ENCODE data around the gene B3GNT9. TPM values are rescaled to one million over a fixed set of nuclear protein-coding genes. Genes with fewer than 3 reads are reported as not detected.

B3GNT9 gene
- total RNA-seq, 1 donor = 42.4 TPM

- no peak overlapping the region for H3K4me3 ChIP-seq (ENCODE audit: low read depth, low read length)
- TF ChIP-seq CTCF (IDR thresholded peaks at IDR 0.05; ENCODE audit: insufficient read depth, low read length) = peak; percentile 24
- DNase-seq (ENCODE audit: low read depth) = peak; percentile 63
Measured at GRCh38 chr16:67100569-67101310, 50.1 kb downstream of the B3GNT9 start.

- no peak for TF ChIP-seq CTCF (IDR thresholded peaks at IDR 0.05; ENCODE audit: insufficient read depth, low read length)
- DNase-seq (ENCODE audit: low read depth) = no peak
- H3K4me3 ChIP-seq (ENCODE audit: low read depth, low read length) = no peak overlapping the region
Measured at GRCh38 chr16:67098599-67098998, 52.2 kb downstream of the B3GNT9 start.

Other genes with a start within 250 kb of the B3GNT9 start
- not detected in 2 replicates for gene CDH16, start 232.1 kb downstream of the B3GNT9 start, total RNA-seq (ENCODE audit: low replicate concordance)
- gene RRAD, start 225.5 kb downstream of the B3GNT9 start, total RNA-seq (ENCODE audit: low replicate concordance) = 0.72 and 3.8 TPM in 2 replicates
- 12.8 and 109 TPM in 2 replicates for gene CIAO2B, start 216.6 kb downstream of the B3GNT9 start, total RNA-seq (ENCODE audit: low replicate concordance)
- 28.3 and 37.6 TPM in 2 replicates for gene CES2, start 215.5 kb downstream of the B3GNT9 start, total RNA-seq (ENCODE audit: low replicate concordance)
- 0.54 TPM in 1 of 2 replicates, not detected in the other for gene CES3, start 189.7 kb downstream of the B3GNT9 start, total RNA-seq (ENCODE audit: low replicate concordance)
- 2.2 and 4.7 TPM in 2 replicates for gene CES4A, start 162.4 kb downstream of the B3GNT9 start, total RNA-seq (ENCODE audit: low replicate concordance)
- 74.3 and 125 TPM in 2 replicates for gene CBFB, start 121.8 kb downstream of the B3GNT9 start, total RNA-seq (ENCODE audit: low replicate concordance)
- gene PHAF1, start 41.1 kb downstream of the B3GNT9 start, total RNA-seq (ENCODE audit: low replicate concordance) = 2.9 and 15.9 TPM in 2 replicates
- gene TRADD, start 8.9 kb upstream of the B3GNT9 start, total RNA-seq (ENCODE audit: low replicate concordance) = 12.3 and 29.1 TPM in 2 replicates
- gene FBXL8, start 9.0 kb upstream of the B3GNT9 start, total RNA-seq (ENCODE audit: low replicate concordance) = 11.3 and 29.7 TPM in 2 replicates
- gene HSF4, start 13.7 kb upstream of the B3GNT9 start, total RNA-seq (ENCODE audit: low replicate concordance) = 6.4 and 17.9 TPM in 2 replicates
- gene NOL3, start 19.5 kb upstream of the B3GNT9 start, total RNA-seq (ENCODE audit: low replicate concordance) = 10.1 and 27.1 TPM in 2 replicates
- gene MATCAP1, start 33.0 kb upstream of the B3GNT9 start, total RNA-seq (ENCODE audit: low replicate concordance) = 8.6 and 9.9 TPM in 2 replicates
- gene EXOC3L1, start 39.1 kb upstream of the B3GNT9 start, total RNA-seq (ENCODE audit: low replicate concordance) = 0.98 TPM in 1 of 2 replicates, not detected in the other
- 31.9 and 47.5 TPM in 2 replicates for gene E2F4, start 41.2 kb upstream of the B3GNT9 start, total RNA-seq (ENCODE audit: low replicate concordance)
- gene ELMO3, start 48.1 kb upstream of the B3GNT9 start, total RNA-seq (ENCODE audit: low replicate concordance) = 0.09 and 0.33 TPM in 2 replicates
- gene TMEM208, start 76.1 kb upstream of the B3GNT9 start, total RNA-seq (ENCODE audit: low replicate concordance) = 21.8 and 24.3 TPM in 2 replicates
- gene FHOD1, start 96.5 kb upstream of the B3GNT9 start, total RNA-seq (ENCODE audit: low replicate concordance) = 14.1 and 19.7 TPM in 2 replicates
- gene SLC9A5, start 98.0 kb upstream of the B3GNT9 start, total RNA-seq (ENCODE audit: low replicate concordance) = 0.65 and 1.4 TPM in 2 replicates
- 13.3 and 24.3 TPM in 2 replicates for gene PLEKHG4, start 128.5 kb upstream of the B3GNT9 start, total RNA-seq (ENCODE audit: low replicate concordance)
- gene KCTD19, start 175.7 kb upstream of the B3GNT9 start, total RNA-seq (ENCODE audit: low replicate concordance) = not detected in 2 replicates
- not detected in 2 replicates for gene LRRC36, start 175.8 kb upstream of the B3GNT9 start, total RNA-seq (ENCODE audit: low replicate concordance)
- gene TPPP3, start 242.5 kb upstream of the B3GNT9 start, total RNA-seq (ENCODE audit: low replicate concordance) = 0.74 and 0.99 TPM in 2 replicates